ENCODE data around the gene SIRT7.
"Not testable (repeated sequence)": the region's sequence is repeated elsewhere in the genome, so short reads cannot be mapped to it uniquely, and the experiment has no call there.

SIRT7 gene

GRCh38 chr17:81918832-81919545 lies 1.0 kb upstream of the SIRT7 start:
- TF ChIP-seq REST (IDR thresholded peaks at IDR 0.05; ENCODE audit: insufficient replicate concordance, low read depth): no peak
- TF ChIP-seq GABPA (IDR thresholded peaks at IDR 0.05; ENCODE audit: low read depth): peak; percentile 70; the same call in 1 of the 2 replicates
- TF ChIP-seq SPI1 (IDR thresholded peaks at IDR 0.05; ENCODE audit: borderline replicate concordance, low read depth): no peak
- no peak for TF ChIP-seq CTCF (IDR thresholded peaks at IDR 0.05; ENCODE audit: insufficient read depth, low read length)
- peak; percentile 54; the same call in 1 of the 2 replicates for TF ChIP-seq POLR2AphosphoS5 (IDR thresholded peaks at IDR 0.05; ENCODE audit: low read depth)
- peak overlapping the region; percentile 53 for H3K4me3 ChIP-seq (replicated peaks; ENCODE audit: insufficient read depth, low read length)
- DNase-seq (ENCODE audit: low read depth in 1 of 2, low spot score in 1 of 2): peak in 1 of 2 experiments; percentile 66
- no peaks in the 10 kb centered on the region for H3K27me3 ChIP-seq (ENCODE audit: insufficient read depth, poor library complexity, severe bottlenecking)
- peak overlapping the region; percentile 92 for H3K27ac ChIP-seq (replicated peaks)

GRCh38 chr17:81918333-81918669 lies 325 bp upstream of the SIRT7 start:
- H3K4me3 ChIP-seq (replicated peaks; ENCODE audit: insufficient read depth, low read length): peak overlapping the region; percentile 53
- H3K27ac ChIP-seq (replicated peaks): peak overlapping the region; percentile 92
- not testable (repeated sequence) for H3K27me3 ChIP-seq (ENCODE audit: insufficient read depth, poor library complexity, severe bottlenecking); DNase-seq (ENCODE audit: low read depth in 1 of 2, low spot score in 1 of 2)

GRCh38 chr17:81916234-81917001 lies 1.6 kb downstream of the SIRT7 start:
- H3K27me3 ChIP-seq (ENCODE audit: insufficient read depth, poor library complexity, severe bottlenecking): no peaks in the 10 kb centered on the region
- TF ChIP-seq POLR2AphosphoS5 (IDR thresholded peaks at IDR 0.05; ENCODE audit: low read depth) (no peak), SPI1 (IDR thresholded peaks at IDR 0.05; ENCODE audit: borderline replicate concordance, low read depth) (no peak), CTCF (IDR thresholded peaks at IDR 0.05; ENCODE audit: insufficient read depth, low read length) (no peak), REST (IDR thresholded peaks at IDR 0.05; ENCODE audit: insufficient replicate concordance, low read depth) (no peak), GABPA (IDR thresholded peaks at IDR 0.05; ENCODE audit: low read depth) (no peak)
- peak overlapping the region; percentile 51 for H3K27ac ChIP-seq (replicated peaks)
- DNase-seq (ENCODE audit: low read depth in 1 of 2, low spot score in 1 of 2): no peak
- peak overlapping the region; percentile 53 for H3K4me3 ChIP-seq (replicated peaks; ENCODE audit: insufficient read depth, low read length)

GRCh38 chr17:81915331-81915730 lies 2.6 kb downstream of the SIRT7 start:
- Histone ChIP-seq H3K27me3 (ENCODE audit: insufficient read depth, poor library complexity, severe bottlenecking) (no peaks in the 10 kb centered on the region), H3K27ac (replicated peaks) (no peak overlapping the region; the same call in 1 of the 2 replicates), H3K4me3 (replicated peaks; ENCODE audit: insufficient read depth, low read length) (no peak overlapping the region)
- no peak for DNase-seq (ENCODE audit: low read depth in 1 of 2, low spot score in 1 of 2)
- TF ChIP-seq POLR2AphosphoS5 (IDR thresholded peaks at IDR 0.05; ENCODE audit: low read depth) (no peak), GABPA (IDR thresholded peaks at IDR 0.05; ENCODE audit: low read depth) (no peak), SPI1 (IDR thresholded peaks at IDR 0.05; ENCODE audit: borderline replicate concordance, low read depth) (no peak), REST (IDR thresholded peaks at IDR 0.05; ENCODE audit: insufficient replicate concordance, low read depth) (no peak), CTCF (IDR thresholded peaks at IDR 0.05; ENCODE audit: insufficient read depth, low read length) (no peak)

Data from HL-60 (cell line).